T-helper 22 cell (primary cell): ENCODE results near the gene GLIPR1L1.

Source experiments
- DNase-seq: peaks from one replicate; pipeline ENCODE4 v3.0.0-alpha.2; 2020; ENCODE audit warnings: low read depth

GLIPR1L1 gene

GRCh38 chr12:75350413-75350812 is 15.9 kb downstream of the GLIPR1L1 start:
- no peak for DNase-seq

GRCh38 chr12:75354011-75354410 is 19.5 kb downstream of the GLIPR1L1 start:
- DNase-seq, result no peak

GRCh38 chr12:75360920-75361319 is 26.4 kb downstream of the GLIPR1L1 start:
- DNase-seq, result no peak

GRCh38 chr12:75361408-75361807 is 26.9 kb downstream of the GLIPR1L1 start:
- DNase-seq, result no peak

- no peak for DNase-seq
These were observed 30.4 kb downstream of the GLIPR1L1 start for GRCh38 chr12:75364919-75365318.

- DNase-seq, result no peak
These were observed 32.2 kb downstream of the GLIPR1L1 start for GRCh38 chr12:75366629-75367028.

- DNase-seq, result no peak
These were observed 40.5 kb downstream of the GLIPR1L1 start for GRCh38 chr12:75374971-75375370.

- DNase-seq, result no peak
These were observed 43.9 kb downstream of the GLIPR1L1 start for GRCh38 chr12:75378354-75378753.

GRCh38 chr12:75389061-75389460 is 54.6 kb downstream of the GLIPR1L1 start:
- DNase-seq, result no peak

GRCh38 chr12:75389706-75390105 is 55.2 kb downstream of the GLIPR1L1 start:
- DNase-seq, result no peak

- no peak for DNase-seq
These were observed 55.9 kb downstream of the GLIPR1L1 start for GRCh38 chr12:75390156-75390898.

GRCh38 chr12:75390899-75391538 is 56.5 kb downstream of the GLIPR1L1 start, which contains the start of gene GLIPR1L2:
GLIPR1L2 (plus strand) TSS chr12:75391089; CDS start chr12:75391117, 28 bp downstream.
- DNase-seq, result peak; percentile 71

- no peak for DNase-seq
These were observed 69.8 kb downstream of the GLIPR1L1 start for GRCh38 chr12:75404231-75404630.

GRCh38 chr12:75407683-75408082 is 73.2 kb downstream of the GLIPR1L1 start:
- DNase-seq, result no peak

GRCh38 chr12:75409830-75410229 is 75.4 kb downstream of the GLIPR1L1 start:
- no peak for DNase-seq

GRCh38 chr12:75414671-75415070 is 80.2 kb downstream of the GLIPR1L1 start:
- DNase-seq, result no peak

GRCh38 chr12:75419841-75420240 is 85.4 kb downstream of the GLIPR1L1 start:
- DNase-seq, result no peak
